SU-DHL-6 (cell line): ENCODE data around the gene MTERF4.

Source experiments
- H2AFZ ChIP-seq: fragments of 200-600 bp; sonication (generic); 2 replicates; pipeline ENCODE4 v1.6.1; 2014; ENCODE audit warnings: low read depth, mild to moderate bottlenecking, moderate library complexity, mixed read lengths, antibody characterized with exemption, low read length; ENCODE audit not compliant: severe bottlenecking
- H3F3A ChIP-seq: fragments of 200-600 bp; shearing (Covaris generic); 2 replicates; pipeline ENCODE4 v1.6.0; 2016; ENCODE audit warnings: antibody characterized with exemption, mild to moderate bottlenecking; ENCODE audit not compliant: insufficient read depth
- H3K27ac ChIP-seq: fragments of 200-600 bp; sonication (generic); 2 replicates; pipeline ENCODE4 v1.5.1; 2016; ENCODE audit warnings: low read depth, mild to moderate bottlenecking, low read length, moderate library complexity, mixed read lengths
- H3K27me3 ChIP-seq: fragments of 200-600 bp; sonication (generic), shearing (Covaris generic); 2 replicates; pipeline ENCODE4 v1.6.0; 2014; ENCODE audit warnings: mild to moderate bottlenecking, low read length
- H3K36me3 ChIP-seq: fragments of 200-600 bp; sonication (generic); 2 replicates; pipeline ENCODE4 v1.6.1; 2014; ENCODE audit warnings: mild to moderate bottlenecking, low read length, mixed read lengths
- H3K4me2 ChIP-seq: fragments of 300-600, 200-600 bp; shearing (Covaris generic), sonication (generic); 2 replicates; pipeline ENCODE4 v1.6.0; 2014; ENCODE audit warnings: low read length, low read depth, mild to moderate bottlenecking; ENCODE audit not compliant: poor library complexity, severe bottlenecking
- H3K4me3 ChIP-seq: fragments of 200-600 bp; sonication (generic); 2 replicates; pipeline ENCODE4 v1.5.1; 2014; ENCODE audit warnings: antibody characterized with exemption, low read length, mild to moderate bottlenecking, mixed read lengths; ENCODE audit not compliant: insufficient read depth, poor library complexity, severe bottlenecking
- H3K79me2 ChIP-seq: fragments of 200-600 bp; sonication (generic); 2 replicates; pipeline ENCODE4 v1.6.1; 2014; ENCODE audit warnings: mild to moderate bottlenecking, low read length, moderate library complexity; ENCODE audit not compliant: insufficient read depth
- H3K9ac ChIP-seq: fragments of 200-600 bp; sonication (generic); 2 replicates; pipeline ENCODE4 v1.7.0; 2014; ENCODE audit warnings: mild to moderate bottlenecking, low read length
- H3K9me2 ChIP-seq: fragments of 200-600 bp; sonication (generic); replicated peaks from 2 replicates; pipeline ENCODE4 v1.6.1; 2014; ENCODE audit warnings: low read length; ENCODE audit not compliant: insufficient read depth
- H3K9me3 ChIP-seq: fragments of 200-600 bp; sonication (generic); 2 replicates; pipeline ENCODE4 v1.6.1; 2014; ENCODE audit warnings: low read length, mixed read lengths; ENCODE audit not compliant: insufficient read depth
- H4K20me1 ChIP-seq: fragments of 200-600 bp; sonication (generic); 2 replicates; pipeline ENCODE4 v1.6.1; 2014; ENCODE audit warnings: low read depth, mild to moderate bottlenecking, antibody characterized with exemption, low read length, moderate library complexity, mixed read lengths
- CTCF ChIP-seq: fragments of 200-600 bp; sonication (generic); IDR thresholded peaks from one replicate; pipeline ENCODE4 v1.5.1; 2017; ENCODE audit warnings: antibody characterized with exemption, mild to moderate bottlenecking, low read length, moderate library complexity; ENCODE audit not compliant: insufficient read depth, poor library complexity, severe bottlenecking
- EZH2phosphoT487 ChIP-seq: fragments of 200-600 bp; sonication (generic), shearing (Covaris generic); conservative IDR thresholded peaks from 2 replicates; pipeline ENCODE4 v1.6.1; 2018; ENCODE audit warnings: mild to moderate bottlenecking, antibody characterized with exemption, low read length, moderate library complexity, mixed read lengths

Gene MTERF4

GRCh38 chr2:241088791-241089732 lies 13.0 kb downstream of the MTERF4 start:
- TF ChIP-seq EZH2phosphoT487 (no peak), CTCF (no peak)
- Histone ChIP-seq H3K9me2 (no peaks in the 10 kb centered on the region), H3K27ac (no peak overlapping the region), H3K79me2 (no peaks in the 10 kb centered on the region), H3K9me3 (no peaks in the 10 kb centered on the region), H3K4me3 (no peak overlapping the region), H3K4me2 (no peak overlapping the region), H3K9ac (no peak overlapping the region), H3K36me3 (0 out of 2 replicates have a peak, but pooled peaks cover 3% of the 10 kb centered on the region), H3K27me3 (no peaks in the 10 kb centered on the region), H3F3A (no peaks in the 10 kb centered on the region), H2AFZ (no peak overlapping the region), H4K20me1 (no peaks in the 10 kb centered on the region)

- H3K27ac ChIP-seq = no peak overlapping the region
- no peaks in the 10 kb centered on the region for H4K20me1 ChIP-seq
- TF ChIP-seq CTCF = no peak
- no peak for TF ChIP-seq EZH2phosphoT487
- no peak overlapping the region for H2AFZ ChIP-seq
- no peak overlapping the region for H3K4me3 ChIP-seq
- H3K36me3 ChIP-seq = 0 out of 2 replicates have a peak, but pooled peaks cover 3% of the 10 kb centered on the region
- no peaks in the 10 kb centered on the region for H3K79me2 ChIP-seq
- H3K4me2 ChIP-seq = no peak overlapping the region
- no peaks in the 10 kb centered on the region for H3K9me2 ChIP-seq
- no peaks in the 10 kb centered on the region for H3F3A ChIP-seq
- no peak overlapping the region for H3K9ac ChIP-seq
- no peaks in the 10 kb centered on the region for H3K27me3 ChIP-seq
- H3K9me3 ChIP-seq = no peaks in the 10 kb centered on the region
These were observed 13.7 kb downstream of the MTERF4 start for GRCh38 chr2:241088376-241088775.

GRCh38 chr2:241087420-241088268 lies 14.4 kb downstream of the MTERF4 start:
- H3K9ac ChIP-seq = no peak overlapping the region
- no peak overlapping the region for H3K27ac ChIP-seq
- no peaks in the 10 kb centered on the region for H3K27me3 ChIP-seq
- H2AFZ ChIP-seq = no peak overlapping the region
- no peak overlapping the region for H3K4me2 ChIP-seq
- no peaks in the 10 kb centered on the region for H3K9me2 ChIP-seq
- no peaks in the 10 kb centered on the region for H4K20me1 ChIP-seq
- H3F3A ChIP-seq = no peaks in the 10 kb centered on the region
- no peaks in the 10 kb centered on the region for H3K79me2 ChIP-seq
- TF ChIP-seq EZH2phosphoT487 = no peak
- 0 out of 2 replicates have a peak, but pooled peaks cover 3% of the 10 kb centered on the region for H3K36me3 ChIP-seq
- H3K4me3 ChIP-seq = no peak overlapping the region
- H3K9me3 ChIP-seq = no peaks in the 10 kb centered on the region
